ENCODE results near the gene MYBBP1A.

The MYBBP1A gene

GRCh38 chr17:4501295-4501949, 53.8 kb downstream of the MYBBP1A start:
- FAIRE-seq = no peak
- no peak for DNase-seq (ENCODE audit: insufficient read length, low spot score)
- TF ChIP-seq TAF1 (IDR thresholded peaks at IDR 0.05; ENCODE audit: low read depth, low read length) = no peak

- DNase-seq (ENCODE audit: insufficient read length, low spot score) = no peak
- no peak for FAIRE-seq
Measured at GRCh38 chr17:4500191-4500571, 55.0 kb downstream of the MYBBP1A start.

GRCh38 chr17:4499431-4500190, 55.6 kb downstream of the MYBBP1A start:
- TF ChIP-seq PAX5 (IDR thresholded peaks at IDR 0.05; ENCODE audit: insufficient read depth, low read length, severe bottlenecking) (no peak), POLR2AphosphoS5 (IDR thresholded peaks at IDR 0.05; ENCODE audit: low read depth, low read length) (no peak), SPI1 (IDR thresholded peaks at IDR 0.05; ENCODE audit: low read depth, low read length) (no peak), POU2F2 (IDR thresholded peaks at IDR 0.05; ENCODE audit: low read depth, low read length) (no peak), POLR2A (IDR thresholded peaks at IDR 0.05; ENCODE audit: low read depth, low read length) (no peak), TAF1 (IDR thresholded peaks at IDR 0.05; ENCODE audit: low read depth, low read length) (no peak)
- DNase-seq (ENCODE audit: insufficient read length, low spot score) = no peak
- no peak for FAIRE-seq

More at GRCh38 chr17:4500191-4500571, 55.0 kb downstream of the MYBBP1A start:
- TF ChIP-seq POLR2A (IDR thresholded peaks at IDR 0.05; ENCODE audit: low read depth, low read length) (no peak), TAF1 (IDR thresholded peaks at IDR 0.05; ENCODE audit: low read depth, low read length) (no peak), PAX5 (IDR thresholded peaks at IDR 0.05; ENCODE audit: insufficient read depth, low read length, severe bottlenecking) (no peak), POLR2AphosphoS5 (IDR thresholded peaks at IDR 0.05; ENCODE audit: low read depth, low read length) (no peak), POU2F2 (IDR thresholded peaks at IDR 0.05; ENCODE audit: low read depth, low read length) (no peak), SPI1 (IDR thresholded peaks at IDR 0.05; ENCODE audit: low read depth, low read length) (no peak)

- FAIRE-seq = peak; percentile 76
- no peak for TF ChIP-seq POU2F2 (IDR thresholded peaks at IDR 0.05; ENCODE audit: low read depth, low read length)
- no peak for TF ChIP-seq SPI1 (IDR thresholded peaks at IDR 0.05; ENCODE audit: low read depth, low read length)
- no peak for TF ChIP-seq TAF1 (IDR thresholded peaks at IDR 0.05; ENCODE audit: low read depth, low read length)
- peak; percentile 94 for DNase-seq (ENCODE audit: insufficient read length, low spot score)
Measured at GRCh38 chr17:4498461-4499397, 56.5 kb downstream of the MYBBP1A start, which contains the start of gene SPNS2. Gene SPNS2 (plus strand): TSS chr17:4498881. CDS start chr17:4499048, 167 bp downstream.

- peak; percentile 55 for TF ChIP-seq PAX5 (IDR thresholded peaks at IDR 0.05; ENCODE audit: insufficient read depth, low read length, severe bottlenecking)
- no peak for TF ChIP-seq POLR2A (IDR thresholded peaks at IDR 0.05; ENCODE audit: low read depth, low read length)
- FAIRE-seq = peak; percentile 92
- no peak for DNase-seq (ENCODE audit: insufficient read length, low spot score)
Measured at GRCh38 chr17:4497101-4497824, 57.9 kb downstream of the MYBBP1A start.

- no peak for DNase-seq (ENCODE audit: insufficient read length, low spot score)
- no peak for TF ChIP-seq SPI1 (IDR thresholded peaks at IDR 0.05; ENCODE audit: low read depth, low read length)
- no peak for TF ChIP-seq TAF1 (IDR thresholded peaks at IDR 0.05; ENCODE audit: low read depth, low read length)
- no peak for TF ChIP-seq POLR2AphosphoS5 (IDR thresholded peaks at IDR 0.05; ENCODE audit: low read depth, low read length)
- TF ChIP-seq PAX5 (IDR thresholded peaks at IDR 0.05; ENCODE audit: insufficient read depth, low read length, severe bottlenecking) = no peak
- TF ChIP-seq POLR2A (IDR thresholded peaks at IDR 0.05; ENCODE audit: low read depth, low read length) = no peak
- no peak for TF ChIP-seq POU2F2 (IDR thresholded peaks at IDR 0.05; ENCODE audit: low read depth, low read length)
- peak; percentile 56 for FAIRE-seq
Measured at GRCh38 chr17:4492721-4493561, 62.2 kb downstream of the MYBBP1A start.

- no peak for DNase-seq (ENCODE audit: insufficient read length, low spot score)
- FAIRE-seq = no peak
- TF ChIP-seq POLR2AphosphoS5 (IDR thresholded peaks at IDR 0.05; ENCODE audit: low read depth, low read length) (no peak), POU2F2 (IDR thresholded peaks at IDR 0.05; ENCODE audit: low read depth, low read length) (no peak), POLR2A (IDR thresholded peaks at IDR 0.05; ENCODE audit: low read depth, low read length) (no peak), PAX5 (IDR thresholded peaks at IDR 0.05; ENCODE audit: insufficient read depth, low read length, severe bottlenecking) (no peak), TAF1 (IDR thresholded peaks at IDR 0.05; ENCODE audit: low read depth, low read length) (no peak), SPI1 (IDR thresholded peaks at IDR 0.05; ENCODE audit: low read depth, low read length) (no peak)
Measured at GRCh38 chr17:4490637-4491061, 64.5 kb downstream of the MYBBP1A start.

GRCh38 chr17:4490109-4490591, 65.0 kb downstream of the MYBBP1A start:
- DNase-seq (ENCODE audit: insufficient read length, low spot score) (no peak), FAIRE-seq (no peak)
- TF ChIP-seq POLR2A (IDR thresholded peaks at IDR 0.05; ENCODE audit: low read depth, low read length) = no peak
